NOMO-1 treated with DMSO at 0.1 percent for 48 hours (cell line): ENCODE data around the gene CLEC16A.

Experiments used
- DNase-seq: peaks from one replicate; lab custom pipeline; 2025; ENCODE audit not compliant: unreplicated experiment; lab: John Stamatoyannopoulos, UW

The CLEC16A gene

GRCh38 chr16:11170201-11170600 is 225.8 kb downstream of the CLEC16A start:
- no peak for DNase-seq

GRCh38 chr16:11170696-11171447 is 226.5 kb downstream of the CLEC16A start:
- DNase-seq, result no peak

GRCh38 chr16:11171448-11171709 is 227.0 kb downstream of the CLEC16A start:
- DNase-seq, result no peak

DNA sequence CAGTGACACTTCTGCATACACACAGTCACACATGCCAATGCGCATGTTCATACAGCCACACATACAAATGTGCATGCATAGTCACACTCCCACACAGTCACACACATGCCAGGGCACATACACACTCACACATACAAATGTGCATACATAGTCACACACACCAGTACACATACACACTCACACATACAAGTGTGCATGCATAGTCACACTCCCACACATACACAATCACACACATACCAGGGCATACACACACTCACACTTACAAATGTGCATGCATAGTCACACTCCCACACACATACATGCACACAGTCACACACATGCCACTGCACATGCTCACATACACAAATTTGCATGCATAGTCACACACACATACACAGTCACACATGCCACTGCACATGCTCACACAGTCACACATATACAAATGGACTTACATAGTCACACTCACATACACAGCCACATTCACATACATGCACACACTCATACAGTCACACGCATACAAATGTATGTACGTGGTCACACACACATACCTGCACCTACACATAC is 227.5 kb downstream of the CLEC16A start:
- no peak for DNase-seq

DNA sequence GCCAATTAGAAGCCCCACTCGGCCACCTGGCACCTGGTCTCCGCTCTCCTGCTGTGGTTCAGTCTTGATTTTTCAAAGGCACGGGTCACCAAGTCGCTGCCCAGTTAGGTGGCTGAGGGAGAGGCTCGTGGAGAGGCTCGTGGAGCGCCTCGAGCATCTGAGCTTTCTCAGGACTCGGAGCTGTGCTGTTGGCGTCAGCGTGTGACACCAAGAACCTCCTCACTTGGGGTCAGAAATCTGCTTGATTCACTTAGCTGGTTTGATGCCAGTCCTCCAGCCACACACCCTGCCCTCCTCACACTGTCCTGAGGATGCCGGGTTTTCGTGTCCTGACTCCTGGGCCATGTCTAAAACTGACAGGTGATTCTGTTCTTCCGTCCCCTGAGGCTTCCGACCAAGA is 229.1 kb downstream of the CLEC16A start:
- DNase-seq, result no peak

DNA sequence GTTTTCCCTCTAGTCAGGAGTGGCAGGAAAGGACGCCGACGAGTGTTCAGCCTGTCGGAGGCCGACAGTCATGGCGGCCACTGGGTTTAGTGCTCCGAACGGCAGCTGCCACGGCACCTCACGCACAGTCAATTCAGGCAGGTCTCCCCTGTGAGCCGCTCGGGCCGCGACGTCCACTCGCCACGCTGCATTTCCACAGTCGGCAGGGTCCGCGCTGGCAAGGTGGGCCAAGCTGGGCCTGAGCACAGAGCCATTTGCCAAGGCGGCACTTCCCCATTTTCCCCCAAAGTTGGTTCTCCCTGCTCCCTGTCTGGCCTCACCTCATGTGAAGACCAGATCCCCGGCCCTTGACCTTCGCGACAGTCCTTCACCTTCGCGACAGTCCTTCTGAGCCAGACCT is 229.8 kb downstream of the CLEC16A start:
- DNase-seq, result no peak

DNA sequence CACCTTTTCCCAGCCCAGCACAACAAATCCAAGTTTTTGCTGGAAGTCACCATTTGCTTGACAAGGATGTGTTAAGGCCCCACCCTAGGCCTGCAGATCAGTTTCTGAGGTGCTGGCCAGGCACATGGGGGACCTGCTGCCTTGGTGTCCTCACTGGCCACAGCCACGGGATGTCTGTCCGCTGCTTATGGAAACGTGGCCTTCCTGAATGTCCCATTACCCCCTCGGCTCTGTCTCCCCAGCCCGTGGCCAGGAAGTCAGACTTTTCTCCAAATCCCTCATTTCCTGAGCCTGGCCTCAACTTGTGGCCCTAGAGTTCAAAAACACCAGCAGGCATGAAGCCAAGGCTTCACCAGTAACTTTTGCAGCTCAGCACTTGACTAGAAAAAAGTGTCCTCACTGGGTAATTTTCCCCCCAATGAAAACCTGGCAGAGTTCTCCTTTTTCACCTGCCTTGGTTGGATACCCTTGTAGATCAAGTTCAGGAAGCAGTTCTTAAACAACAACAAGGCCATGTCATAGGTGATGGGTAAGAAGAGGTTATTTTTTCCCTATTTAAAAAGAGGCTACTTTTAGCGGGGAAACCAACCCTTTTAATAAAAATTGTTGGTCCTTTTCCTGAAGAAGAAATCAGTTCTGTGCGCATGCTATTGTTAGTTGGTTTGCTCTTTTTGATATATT is 230.9 kb downstream of the CLEC16A start:
- DNase-seq, result no peak

DNA sequence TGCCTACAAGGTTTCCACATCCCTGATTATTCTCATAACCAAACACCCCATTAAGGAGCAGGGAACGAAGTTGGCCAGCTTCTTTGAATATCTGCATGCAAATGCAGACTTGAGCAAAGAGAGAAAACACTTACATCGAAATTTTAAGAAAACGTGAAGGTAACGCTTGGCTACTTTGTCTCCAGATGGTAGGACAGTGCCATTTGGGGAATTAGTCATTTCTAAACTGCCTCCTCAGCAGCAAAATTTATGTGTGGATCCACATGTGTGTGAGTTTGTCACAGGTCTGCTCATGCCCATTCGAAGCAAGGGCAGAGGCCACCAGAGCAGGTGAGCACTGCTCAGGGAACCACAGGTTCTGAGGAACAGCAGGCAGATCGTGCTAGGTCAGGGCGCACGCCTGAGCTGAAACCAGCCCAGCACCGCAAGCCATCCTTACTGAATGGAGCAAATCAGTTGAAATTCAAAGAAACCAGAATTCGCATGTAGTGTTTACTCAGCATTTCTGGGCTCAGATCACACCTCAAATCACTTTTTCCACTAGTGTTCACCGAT is 231.5 kb downstream of the CLEC16A start:
- no peak for DNase-seq

DNA sequence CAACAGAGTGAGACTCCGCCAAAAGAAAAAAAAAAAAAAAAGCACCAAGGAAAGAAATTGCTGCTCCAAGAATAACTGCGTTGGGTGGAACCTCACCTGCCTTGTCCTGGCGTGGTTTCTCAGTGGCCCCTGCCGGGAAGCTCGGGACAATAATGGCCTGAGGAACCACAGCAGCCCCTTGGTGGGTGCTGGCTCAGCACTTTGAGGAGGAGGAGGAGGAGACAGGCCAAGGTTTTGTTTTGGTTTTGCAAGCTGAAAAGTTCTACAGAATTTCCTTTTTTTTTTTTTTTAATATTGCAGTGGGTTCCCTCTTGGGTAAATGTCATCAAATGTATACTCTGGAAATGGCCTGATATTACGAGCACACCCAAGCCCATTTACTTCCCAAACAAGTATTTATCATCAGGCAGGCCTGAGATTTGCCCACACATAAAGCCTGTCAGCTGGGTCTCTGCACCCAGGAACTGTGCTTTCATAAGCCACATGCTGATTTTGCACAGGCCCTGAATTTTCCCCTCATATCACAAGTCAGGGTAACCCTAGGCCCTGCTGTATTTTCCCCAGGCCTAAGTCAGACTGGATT is 233.3 kb downstream of the CLEC16A start:
- DNase-seq, result no peak

DNA sequence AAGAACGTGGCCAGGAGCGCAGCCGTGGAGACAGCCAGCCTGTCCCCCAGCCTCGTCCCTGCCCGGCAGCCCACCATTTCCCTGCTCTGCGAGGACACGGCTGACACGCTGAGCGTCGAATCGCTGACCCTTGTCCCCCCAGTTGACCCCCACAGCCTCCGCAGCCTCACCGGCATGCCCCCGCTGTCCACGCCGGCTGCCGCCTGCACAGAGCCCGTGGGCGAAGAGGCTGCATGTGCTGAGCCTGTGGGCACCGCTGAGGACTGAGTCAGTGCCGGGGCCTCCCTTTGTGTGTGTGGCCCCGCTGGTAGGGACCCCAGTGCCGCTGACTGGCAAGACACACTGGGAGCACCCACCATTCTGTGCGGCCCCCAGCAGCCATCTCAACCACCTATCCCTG is 234.1 kb downstream of the CLEC16A start:
- no peak for DNase-seq

DNA sequence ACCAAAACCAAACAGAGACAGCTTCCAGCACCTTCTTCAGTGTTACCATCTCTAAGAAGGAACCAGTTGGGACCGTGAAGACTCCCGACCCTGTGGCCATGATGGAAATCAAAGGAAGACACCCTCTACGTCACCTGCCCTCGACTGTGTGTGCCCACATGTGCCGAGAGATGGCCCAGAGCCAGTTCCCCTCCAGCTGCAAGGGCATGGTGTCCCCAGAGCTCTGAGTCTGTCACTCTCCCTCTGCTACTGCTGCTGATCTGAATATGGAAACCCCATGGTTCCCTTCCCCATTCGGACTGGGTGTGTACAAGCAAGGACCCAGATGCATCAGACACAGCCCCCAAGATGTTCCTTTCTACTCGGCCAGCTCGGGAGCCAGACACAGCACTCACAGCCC is 235.2 kb downstream of the CLEC16A start:
- DNase-seq, result no peak

DNA sequence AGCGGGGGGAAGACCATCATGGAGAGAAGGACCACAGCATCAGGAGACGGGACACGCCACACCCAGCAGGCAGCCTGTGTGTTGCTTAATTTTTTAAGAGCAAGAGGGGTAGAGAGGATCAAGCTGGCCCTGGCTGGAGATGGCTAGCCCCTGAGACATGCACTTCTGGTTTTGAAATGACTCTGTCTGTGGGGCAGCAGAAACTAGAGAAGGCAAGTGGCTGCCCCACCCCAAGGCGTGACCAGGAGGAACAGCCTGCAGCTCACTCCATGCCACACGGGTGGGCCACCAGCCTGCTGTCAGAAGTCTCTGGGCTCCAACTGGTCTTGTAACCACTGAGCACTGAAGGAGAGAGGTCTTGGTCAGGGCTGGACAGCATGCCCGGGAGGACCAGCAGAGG is 236.1 kb downstream of the CLEC16A start:
- no peak for DNase-seq

- DNase-seq, result no peak
Observed at GRCh38 chr16:11181242-11181898, 237.0 kb downstream of the CLEC16A start.

GRCh38 chr16:11181899-11182279 is 237.5 kb downstream of the CLEC16A start:
- peak; percentile 74 for DNase-seq

DNA sequence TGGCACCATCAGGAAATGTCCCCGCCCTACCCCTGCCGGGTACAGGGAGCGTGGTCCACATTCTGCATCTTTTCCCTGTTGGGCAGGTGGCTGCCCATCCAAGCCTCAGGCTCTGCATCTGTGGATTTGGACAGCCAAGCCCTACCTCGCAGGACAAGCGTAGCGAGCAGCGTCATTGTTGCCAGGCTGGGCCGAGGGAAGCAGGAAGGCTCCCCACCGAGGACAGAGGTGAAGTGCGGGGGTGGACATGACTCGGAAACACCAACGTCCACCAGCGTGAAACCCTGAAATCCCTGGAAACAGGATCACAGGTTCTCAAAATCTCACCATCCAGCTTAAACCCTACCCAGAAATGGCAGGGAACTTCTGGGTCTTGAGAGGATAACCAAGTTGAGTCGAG is 238.0 kb downstream of the CLEC16A start:
- no peak for DNase-seq

- no peak for DNase-seq
Observed at GRCh38 chr16:11183035-11183812, 238.9 kb downstream of the CLEC16A start.

- DNase-seq, result no peak
Observed at GRCh38 chr16:11183951-11184350, 239.6 kb downstream of the CLEC16A start.

DNA sequence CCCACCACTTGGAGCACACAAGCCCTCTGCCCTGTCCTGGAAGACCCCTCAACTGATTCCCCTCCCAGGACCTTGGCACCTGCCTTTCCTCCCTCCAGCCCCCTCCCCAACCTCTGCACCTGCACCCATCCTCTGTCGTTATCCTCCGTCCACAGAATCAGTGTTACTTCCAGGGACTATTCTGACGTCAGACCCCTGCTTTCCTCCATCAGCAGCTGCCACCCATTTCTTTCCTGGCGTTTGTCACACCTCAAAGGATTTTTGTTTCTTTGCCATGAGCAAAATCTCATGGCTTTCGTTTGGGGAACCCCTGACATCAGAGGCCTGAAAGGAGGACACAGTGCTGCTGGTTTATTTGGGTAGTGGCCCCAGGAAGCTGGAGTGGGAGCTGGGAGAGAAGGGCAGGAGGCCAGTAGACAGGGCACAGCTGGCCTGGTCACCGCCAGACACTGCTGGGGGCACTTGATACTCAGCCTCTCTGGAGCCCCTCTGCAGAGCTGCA is 243.2 kb downstream of the CLEC16A start:
- no peak for DNase-seq

- no peak for DNase-seq
Observed at GRCh38 chr16:11188801-11189740, 244.7 kb downstream of the CLEC16A start.
